ENCODE measurements around the gene RGS9.

The RGS9 gene

GRCh38 chr17:65265276-65265675 lies 128.1 kb downstream of the RGS9 start:
- no peak for DNase-seq

- DNase-seq: no peak
Observed at GRCh38 chr17:65268832-65269231, 131.7 kb downstream of the RGS9 start.

GRCh38 chr17:65270499-65271253 lies 133.5 kb downstream of the RGS9 start:
- DNase-seq: no peak

- DNase-seq: no peak
Observed at GRCh38 chr17:65271296-65271695, 134.1 kb downstream of the RGS9 start.

Measured in NK-92 treated with Interleukin-12 subunit alpha and Interleukin-12 subunit beta, amount 100 ng/mL, for 24 hours (cell line).